Breast epithelium (tissue), 4 donors: Measurements from ENCODE around the gene SDK1. TPM values are rescaled to one million over a fixed set of nuclear protein-coding genes. Genes with fewer than 3 reads are reported as not detected.

ENCODE experiments used
- DNase-seq, 2 donors: peaks; one replicate each; pipeline ENCODE4 v3.0.0-alpha.2; 2019; ENCODE audit warnings: low spot score in 2 of 2
- H3K27ac ChIP-seq, 2 donors: fragments of 200-600 bp; sonication (generic) in 1 of 2; one replicate each; pipeline ENCODE4 v1.5.1; 2016 to 2019; ENCODE audit warnings: mild to moderate bottlenecking in 1 of 2
- H3K27me3 ChIP-seq, 2 donors: fragments of 200-600 bp; sonication (generic) in 1 of 2; one replicate each; pipeline versions ENCODE4 v1.5.1 to v1.6.0; 2017 to 2019; ENCODE audit warnings: control low read depth in 1 of 2, mild to moderate bottlenecking in 1 of 2
- H3K36me3 ChIP-seq: fragments of 200-600 bp; one replicate; pipeline ENCODE4 v1.5.1; 2019
- H3K4me1 ChIP-seq, 2 donors: fragments of 200-600 bp; sonication (generic); one replicate each; pipeline ENCODE4 v1.5.1; 2016 to 2019; ENCODE audit warnings: control low read depth in 1 of 2
- H3K4me3 ChIP-seq, 3 donors: fragments of 200-600 bp; sonication (generic); 1 replicate in 2 of 3; 2 replicates in 1 of 3; pipeline ENCODE4 v1.5.1; 2016 to 2019; ENCODE audit warnings: mild to moderate bottlenecking in 3 of 3, moderate library complexity in 2 of 3
- H3K9me3 ChIP-seq, 2 donors: fragments of 200-600 bp; sonication (generic) in 1 of 2; one replicate each; pipeline ENCODE4 v1.5.1; 2016 to 2019; ENCODE audit warnings: control low read depth in 1 of 2
- POLR2A ChIP-seq: fragments of 450-650 bp; IDR thresholded peaks from one replicate; pipeline ENCODE4 v1.6.1; 2016; ENCODE audit warnings: antibody characterized with exemption, mild to moderate bottlenecking, moderate library complexity
- POLR2AphosphoS5 ChIP-seq, 3 donors: sonication (generic); formaldehyde crosslinking; IDR thresholded peaks; one replicate each; pipeline ENCODE4 v1.6.1; 2017; ENCODE audit warnings: antibody characterized with exemption in 3 of 3
- intact Hi-C: fragments of 100-400 bp; cut with DNase I; formaldehyde crosslinking; loops from one replicate; pipeline ENCODE4 v1.15.1; 2023; ENCODE audit warnings: low total_unique reads
- total RNA-seq, 3 donors: library from RNA; depleted of rRNA; stranded (reverse); fragments of >200 nt; gene quantifications; one replicate each; pipeline ENCODE4 v1.1.0, GENCODE V29; 2016
- TF ChIP-seq, protein P1 (sequence below), 3 donors: fragments of 450-650 bp; IDR thresholded peaks; one replicate each; pipeline ENCODE4 v1.5.1; 2016 to 2017; ENCODE audit warnings: antibody characterized with exemption in 3 of 3, mild to moderate bottlenecking in 3 of 3, moderate library complexity in 3 of 3

The SDK1 gene
- total RNA-seq, 3 donors from 2014 or later: 3.7 to 18.2 (median 6.6) TPM

DNA sequence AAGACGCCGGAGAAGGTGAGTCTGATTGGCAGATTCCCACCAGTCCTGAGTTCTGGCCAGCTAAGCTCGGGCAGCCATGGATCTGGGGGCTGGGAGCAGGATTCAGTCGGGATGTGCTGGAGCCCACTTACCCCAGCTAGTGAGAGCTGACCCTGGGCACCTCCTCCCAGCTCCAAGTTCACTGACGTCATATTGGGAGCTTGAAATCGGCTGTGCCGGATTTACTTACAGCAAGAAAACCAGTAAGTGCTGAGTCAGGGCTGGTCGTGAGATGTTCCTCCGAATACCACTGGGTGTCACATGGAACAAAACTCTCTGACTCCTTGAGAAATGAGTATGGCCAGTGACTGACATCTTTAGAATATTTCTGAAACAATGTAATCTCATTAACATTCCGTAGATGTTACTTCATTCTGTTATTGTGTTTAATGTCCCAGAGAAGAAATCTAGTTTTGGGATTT is 621.2 kb downstream of the SDK1 start:
- TF ChIP-seq, protein P1, sequence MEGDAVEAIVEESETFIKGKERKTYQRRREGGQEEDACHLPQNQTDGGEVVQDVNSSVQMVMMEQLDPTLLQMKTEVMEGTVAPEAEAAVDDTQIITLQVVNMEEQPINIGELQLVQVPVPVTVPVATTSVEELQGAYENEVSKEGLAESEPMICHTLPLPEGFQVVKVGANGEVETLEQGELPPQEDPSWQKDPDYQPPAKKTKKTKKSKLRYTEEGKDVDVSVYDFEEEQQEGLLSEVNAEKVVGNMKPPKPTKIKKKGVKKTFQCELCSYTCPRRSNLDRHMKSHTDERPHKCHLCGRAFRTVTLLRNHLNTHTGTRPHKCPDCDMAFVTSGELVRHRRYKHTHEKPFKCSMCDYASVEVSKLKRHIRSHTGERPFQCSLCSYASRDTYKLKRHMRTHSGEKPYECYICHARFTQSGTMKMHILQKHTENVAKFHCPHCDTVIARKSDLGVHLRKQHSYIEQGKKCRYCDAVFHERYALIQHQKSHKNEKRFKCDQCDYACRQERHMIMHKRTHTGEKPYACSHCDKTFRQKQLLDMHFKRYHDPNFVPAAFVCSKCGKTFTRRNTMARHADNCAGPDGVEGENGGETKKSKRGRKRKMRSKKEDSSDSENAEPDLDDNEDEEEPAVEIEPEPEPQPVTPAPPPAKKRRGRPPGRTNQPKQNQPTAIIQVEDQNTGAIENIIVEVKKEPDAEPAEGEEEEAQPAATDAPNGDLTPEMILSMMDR (IDR thresholded peaks at IDR 0.05): peak in 1 of 3 donors; percentile 16
- no peak for TF ChIP-seq POLR2AphosphoS5 (IDR thresholded peaks at IDR 0.05)
- no peak for DNase-seq
- no peaks in the 10 kb centered on the region for H3K9me3 ChIP-seq
- intact Hi-C loops: no loop called here
- H3K4me3 ChIP-seq: no peak overlapping the region
- H3K36me3 ChIP-seq: no peaks in the 10 kb centered on the region
- no peak overlapping the region for H3K27ac ChIP-seq
- H3K27me3 ChIP-seq: no peaks in the 10 kb centered on the region
- no peaks in the 10 kb centered on the region for H3K4me1 ChIP-seq

DNA sequence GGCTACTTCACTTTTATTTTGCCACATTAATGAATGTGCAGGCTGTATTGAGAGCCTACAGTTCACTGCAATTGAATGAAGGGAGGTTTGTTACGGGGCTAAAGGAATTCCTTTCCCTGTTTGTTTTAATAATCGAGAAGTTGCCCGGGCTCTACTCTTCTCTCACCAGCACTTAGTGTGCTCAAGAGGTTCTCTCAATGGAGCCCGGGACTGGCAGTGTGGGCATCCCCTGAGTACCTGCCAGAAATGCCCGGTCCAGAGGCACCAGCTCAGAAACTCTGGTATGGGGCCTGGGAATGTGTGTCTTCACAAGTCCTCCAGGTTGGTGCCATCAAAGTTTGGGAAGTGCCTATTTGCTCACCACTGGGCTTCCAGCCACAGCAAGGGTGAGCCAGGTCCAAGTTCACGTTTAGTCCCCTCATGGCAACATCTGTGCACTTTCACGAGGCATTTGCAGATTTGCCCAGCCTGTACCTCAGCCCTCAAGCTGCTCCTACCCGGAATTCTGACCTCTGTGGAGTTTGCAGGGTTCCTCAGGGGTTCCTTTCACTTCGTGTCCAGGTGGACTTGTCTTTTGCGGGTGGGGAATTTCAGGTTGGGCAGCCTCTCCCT is 622.4 kb downstream of the SDK1 start:
- no peak for DNase-seq
- H3K36me3 ChIP-seq: no peaks in the 10 kb centered on the region
- no peaks in the 10 kb centered on the region for H3K4me1 ChIP-seq
- intact Hi-C loops: no loop called here
- H3K27ac ChIP-seq: no peak overlapping the region
- no peak overlapping the region for H3K4me3 ChIP-seq
- TF ChIP-seq POLR2AphosphoS5 (IDR thresholded peaks at IDR 0.05): no peak
- TF ChIP-seq POLR2A: no peak
- TF ChIP-seq, protein P1 (IDR thresholded peaks at IDR 0.05): no peak
- no peaks in the 10 kb centered on the region for H3K9me3 ChIP-seq
- H3K27me3 ChIP-seq: no peaks in the 10 kb centered on the region

DNA sequence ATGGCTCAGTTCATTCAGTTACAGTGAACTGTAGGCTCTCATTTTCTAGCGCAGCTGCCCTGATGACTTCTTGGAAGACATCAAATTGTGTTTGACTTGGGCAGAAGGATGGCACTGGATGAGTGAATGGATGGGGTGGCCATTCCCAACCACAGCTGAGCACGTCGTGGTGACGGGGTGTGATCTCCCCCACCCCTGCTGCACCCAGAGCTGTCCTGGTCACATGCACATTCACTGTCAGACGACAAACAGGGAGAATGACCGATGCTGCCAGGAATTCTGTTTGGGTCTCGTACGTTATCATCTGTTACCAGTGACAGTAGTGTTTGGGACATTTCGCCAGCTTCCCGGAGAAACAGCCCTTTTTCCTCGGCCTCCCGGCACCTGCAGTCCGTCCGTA is 623.2 kb downstream of the SDK1 start:
- H3K27me3 ChIP-seq: no peaks in the 10 kb centered on the region
- intact Hi-C loops: no loop called here
- H3K9me3 ChIP-seq: no peaks in the 10 kb centered on the region
- H3K4me3 ChIP-seq: no peak overlapping the region
- no peaks in the 10 kb centered on the region for H3K4me1 ChIP-seq
- no peaks in the 10 kb centered on the region for H3K36me3 ChIP-seq
- TF ChIP-seq POLR2AphosphoS5 (IDR thresholded peaks at IDR 0.05) (no peak), POLR2A (no peak)
- TF ChIP-seq, protein P1 (IDR thresholded peaks at IDR 0.05): no peak
- no peak for DNase-seq
- no peak overlapping the region for H3K27ac ChIP-seq

DNA sequence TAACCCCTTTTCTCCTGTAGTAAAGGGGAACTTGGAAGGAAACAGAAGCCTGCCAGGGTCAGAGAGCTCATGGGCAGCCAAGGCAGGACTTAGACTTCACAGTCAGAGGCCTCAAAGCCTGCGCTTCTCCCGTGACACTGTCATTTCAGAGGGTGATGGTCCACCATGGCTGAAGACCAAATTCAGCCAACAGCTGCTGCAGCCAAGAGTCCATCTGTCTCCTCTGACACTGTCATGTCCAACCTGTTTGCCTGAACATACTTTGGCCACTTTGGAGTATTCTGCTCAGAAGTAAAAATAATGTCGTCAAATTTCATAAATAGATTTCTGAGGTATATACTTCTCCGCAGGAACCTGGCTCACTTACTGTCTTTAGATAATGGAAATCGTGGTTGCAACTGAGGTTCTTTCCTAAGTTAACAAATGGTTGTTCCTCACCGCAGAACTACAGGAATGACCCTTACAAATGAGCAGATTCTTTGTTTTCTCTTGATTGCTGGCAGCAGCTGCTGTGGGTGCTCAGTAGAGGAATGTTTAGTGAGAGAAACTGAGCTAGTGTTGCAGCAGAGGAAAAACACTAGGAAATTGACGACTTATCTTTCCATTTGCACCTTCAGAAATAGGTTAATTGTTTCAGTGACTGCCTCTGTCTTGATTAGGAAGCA is 626.5 kb downstream of the SDK1 start:
- H3K27me3 ChIP-seq: no peaks in the 10 kb centered on the region
- no peak overlapping the region for H3K27ac ChIP-seq
- no peak overlapping the region for H3K4me3 ChIP-seq
- DNase-seq: no peak
- no peaks in the 10 kb centered on the region for H3K36me3 ChIP-seq
- TF ChIP-seq POLR2AphosphoS5 (IDR thresholded peaks at IDR 0.05) (no peak), POLR2A (no peak)
- TF ChIP-seq, protein P1 (IDR thresholded peaks at IDR 0.05): no peak
- no peaks in the 10 kb centered on the region for H3K4me1 ChIP-seq
- intact Hi-C loops: loop anchor here (2.0 to 5.0 kb wide), 2 partner anchors 31 to 1025 kb away; no protein-coding TSS in a partner anchor
- H3K9me3 ChIP-seq: no peaks in the 10 kb centered on the region
